Endometrial microvascular endothelial cells (primary cell): ENCODE results near the gene OLR1. TPM values are rescaled to one million over a fixed set of nuclear protein-coding genes. Genes with fewer than 3 reads are reported as not detected.
"Not testable (repeated sequence)": the region's sequence is repeated elsewhere in the genome, so short reads cannot be mapped to it uniquely, and the experiment has no call there.

Experiments used
- in situ Hi-C: cut with HindIII; loops from 2 replicates; pipeline ENCODE4 v1.10.0; 2017; ENCODE audit warnings: low sequenced_read_pairs, low pct_unique_long_range_greater_than_20kb; ENCODE audit errors: inconsistent ontology term
- total RNA-seq: library from RNA; depleted of rRNA; stranded (reverse); fragments of >200 nt; gene quantifications from one replicate; pipeline ENCODE4 v1.2.3, GENCODE V29; 2015; ENCODE audit errors: inconsistent ontology term

Gene OLR1
- total RNA-seq, 1 donor from 2014 or later: 1.5 TPM

DNA sequence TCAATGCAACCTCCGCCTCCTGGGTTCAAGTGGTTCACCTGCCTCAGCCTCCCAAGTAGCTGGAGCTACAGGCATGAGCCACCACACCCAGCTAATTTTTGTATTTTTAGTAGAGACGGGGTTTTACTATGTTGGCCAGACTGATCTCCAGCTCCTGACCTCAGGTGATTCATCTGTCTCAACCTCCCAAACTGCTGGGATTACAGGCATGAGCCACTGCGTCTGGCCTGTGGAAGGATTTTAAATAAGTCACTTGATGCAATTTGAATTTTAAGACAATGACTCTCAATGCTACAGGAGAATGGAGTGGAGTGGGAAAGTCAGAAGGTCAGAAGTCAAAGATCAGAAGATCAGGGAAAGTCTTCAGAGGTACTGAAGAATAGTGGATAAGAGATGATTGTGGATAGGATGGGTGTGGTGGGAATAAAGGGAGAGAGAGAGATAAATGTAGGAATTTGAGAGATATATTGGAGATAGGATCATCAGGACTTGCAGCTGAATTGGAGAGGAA, 22.3 kb upstream of the OLR1 start:
- in situ Hi-C loops: no loop called here

GRCh38 chr12:10191865-10192264, 19.9 kb upstream of the OLR1 start:
- in situ Hi-C loops: no loop called here

DNA sequence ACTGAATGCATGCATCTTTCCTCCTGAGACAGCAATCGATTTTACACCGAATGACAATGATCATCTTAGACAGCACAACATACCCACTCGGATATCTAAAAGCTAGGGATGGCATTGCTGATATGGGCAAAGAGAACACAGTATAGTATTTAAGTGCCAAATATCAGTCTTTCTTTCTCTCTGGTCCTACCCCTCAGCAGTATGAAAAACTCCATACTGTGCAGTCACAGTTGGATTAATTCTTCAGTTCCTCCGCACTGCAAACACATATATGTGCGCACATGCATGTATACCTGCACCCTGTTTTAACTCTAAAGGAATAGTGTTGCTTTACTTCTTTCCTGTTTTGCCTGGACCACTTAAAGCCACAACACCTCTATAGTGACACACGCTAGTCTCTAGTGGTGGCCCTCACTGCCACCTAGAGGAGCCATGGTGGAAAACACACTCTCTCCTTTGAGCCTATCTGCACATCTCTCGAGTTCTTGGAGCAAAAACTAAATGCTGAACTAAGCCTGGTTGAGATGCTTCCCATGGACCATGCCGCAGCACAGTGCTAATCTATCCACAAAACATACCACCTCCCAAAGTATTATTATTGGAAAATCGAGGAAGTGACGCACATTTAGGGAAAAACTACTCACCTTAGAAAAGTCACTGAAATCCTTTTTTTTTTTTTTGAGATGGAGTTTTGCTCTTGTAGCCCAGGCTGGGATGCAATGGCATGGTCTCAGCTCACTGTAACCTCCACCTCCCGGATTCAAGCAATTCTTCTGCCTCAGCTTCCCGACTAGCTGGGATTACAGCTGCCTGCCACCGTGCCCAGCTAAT, 18.8 kb upstream of the OLR1 start:
- in situ Hi-C loops: no loop called here

DNA sequence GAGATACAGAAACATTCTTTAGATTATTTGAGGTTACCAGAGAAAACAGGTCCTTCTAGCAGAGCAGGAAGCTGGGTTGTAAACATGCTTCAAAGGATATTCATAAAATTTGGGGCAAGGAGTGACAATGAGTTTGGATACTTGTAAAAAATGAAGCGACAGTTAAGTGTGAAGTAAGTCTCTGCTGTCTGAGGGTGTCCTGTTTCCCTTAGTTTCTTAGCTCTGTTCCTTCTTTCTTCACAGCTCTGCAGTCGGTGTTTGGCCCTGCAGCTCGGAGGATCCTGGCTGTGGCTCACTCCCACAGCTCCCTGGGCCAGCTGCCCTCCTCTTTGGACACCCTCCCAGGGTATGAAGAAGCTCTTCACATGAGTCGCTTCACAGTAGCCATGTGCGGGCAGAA, 17.7 kb upstream of the OLR1 start:
- in situ Hi-C loops: no loop called here

DNA sequence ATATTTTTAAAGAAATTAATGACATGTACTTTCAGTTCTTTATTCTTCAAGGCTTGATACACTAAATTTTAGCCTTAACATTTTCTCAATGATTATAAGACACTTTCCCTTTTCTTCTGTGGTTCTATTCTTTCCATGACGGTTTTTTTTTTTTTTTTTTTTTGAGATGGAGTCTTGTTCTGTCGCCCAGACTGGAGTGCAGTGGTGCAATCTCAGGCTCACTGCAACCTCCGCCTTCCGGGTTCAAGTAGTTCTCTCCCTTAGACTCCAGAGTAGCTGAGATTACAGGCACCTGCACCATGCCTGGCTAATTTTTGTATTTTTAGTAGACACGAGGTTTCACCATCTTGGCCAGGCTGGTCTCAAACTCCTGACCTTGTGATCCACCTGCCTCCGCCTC, 15.0 kb upstream of the OLR1 start:
- in situ Hi-C loops: not testable (repeated sequence)

- in situ Hi-C loops: no loop called here
Observed at GRCh38 chr12:10186299-10186698, 14.4 kb upstream of the OLR1 start.

DNA sequence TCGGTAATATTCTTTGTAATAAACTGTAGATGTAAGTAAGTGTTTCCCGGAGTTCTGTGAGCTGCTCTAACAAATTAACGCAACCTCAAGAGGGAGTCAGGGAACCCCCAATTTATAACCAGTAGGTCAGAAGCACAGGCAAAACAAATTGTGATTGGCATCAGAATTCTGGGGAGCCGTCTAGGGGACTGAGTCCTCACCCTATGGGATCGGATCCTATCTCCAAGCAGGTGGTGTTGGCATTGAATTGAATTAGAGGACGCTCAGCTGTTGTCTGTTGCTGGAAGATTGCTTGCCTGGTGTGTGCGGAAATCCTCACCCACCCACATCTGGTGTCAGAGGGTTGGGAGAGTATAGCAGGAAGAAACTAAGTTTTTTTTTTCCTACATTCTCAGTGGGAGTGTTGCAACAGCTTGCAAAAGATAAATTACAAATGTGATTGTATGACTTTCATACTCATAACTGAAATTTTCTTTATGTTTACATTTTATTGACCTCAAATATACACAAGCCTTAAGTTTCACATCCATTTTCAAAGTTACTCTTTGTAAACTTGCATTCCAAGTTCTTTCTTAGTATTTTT, 12.4 kb upstream of the OLR1 start:
- in situ Hi-C loops: no loop called here

DNA sequence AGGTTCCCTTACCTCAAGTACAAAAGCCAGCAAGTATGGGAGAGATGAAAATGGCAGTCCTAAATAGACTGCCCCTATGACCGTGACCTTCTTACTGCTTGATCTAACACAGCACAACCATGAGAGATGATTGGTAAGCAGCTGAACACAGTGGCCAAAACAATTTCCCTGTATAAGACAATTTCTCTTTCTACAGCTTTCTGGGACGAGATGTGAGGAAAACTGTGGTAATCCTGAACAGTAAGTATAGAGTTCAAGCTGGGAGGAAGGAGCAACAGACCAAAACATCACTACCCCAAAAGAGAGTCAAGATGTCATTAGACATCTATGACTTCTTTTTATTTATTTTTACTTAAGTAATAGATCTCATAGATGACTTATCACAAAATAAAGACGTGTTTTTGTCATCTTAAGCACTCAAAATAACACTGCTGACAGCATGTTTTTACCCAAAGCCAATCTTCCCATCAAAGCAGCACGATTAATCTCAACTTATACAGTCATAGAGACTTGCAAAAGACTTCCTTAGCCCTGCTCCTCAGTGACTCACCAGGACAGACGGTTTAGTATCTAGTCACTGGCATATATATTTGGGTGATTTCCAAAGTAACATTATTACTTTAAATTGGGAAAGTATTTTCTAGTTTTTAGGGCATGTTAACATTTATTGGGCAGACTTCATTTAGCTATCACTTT, 10.6 kb upstream of the OLR1 start:
- in situ Hi-C loops: no loop called here

- in situ Hi-C loops: no loop called here
Observed at GRCh38 chr12:10179776-10180181, 7.8 kb upstream of the OLR1 start.

DNA sequence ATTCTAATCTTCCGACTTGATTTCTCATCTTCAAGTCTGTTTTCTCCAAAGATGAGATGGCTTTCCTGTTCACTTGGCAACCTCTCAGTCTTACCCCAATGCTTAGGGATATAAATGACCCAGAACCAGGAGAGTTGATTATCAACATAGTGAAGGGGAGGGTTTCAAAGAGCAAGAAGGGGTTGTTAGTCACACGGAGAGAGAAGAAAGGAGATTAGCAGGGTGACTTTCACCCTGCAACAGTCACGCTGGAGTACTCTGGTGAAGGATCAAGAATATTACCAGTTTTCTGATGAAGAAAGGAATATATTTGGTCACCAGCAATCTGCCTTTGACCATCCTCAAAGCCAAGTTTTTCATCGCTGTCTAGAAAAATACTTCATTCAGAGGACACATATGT, 6.9 kb upstream of the OLR1 start, which contains the start of gene TMEM52B:
Gene TMEM52B, plus strand, starts transcription at position 212 of the 400 bp plus-strand sequence. CDS start 543 bp downstream, outside the sequence.
- in situ Hi-C loops: no loop called here

DNA sequence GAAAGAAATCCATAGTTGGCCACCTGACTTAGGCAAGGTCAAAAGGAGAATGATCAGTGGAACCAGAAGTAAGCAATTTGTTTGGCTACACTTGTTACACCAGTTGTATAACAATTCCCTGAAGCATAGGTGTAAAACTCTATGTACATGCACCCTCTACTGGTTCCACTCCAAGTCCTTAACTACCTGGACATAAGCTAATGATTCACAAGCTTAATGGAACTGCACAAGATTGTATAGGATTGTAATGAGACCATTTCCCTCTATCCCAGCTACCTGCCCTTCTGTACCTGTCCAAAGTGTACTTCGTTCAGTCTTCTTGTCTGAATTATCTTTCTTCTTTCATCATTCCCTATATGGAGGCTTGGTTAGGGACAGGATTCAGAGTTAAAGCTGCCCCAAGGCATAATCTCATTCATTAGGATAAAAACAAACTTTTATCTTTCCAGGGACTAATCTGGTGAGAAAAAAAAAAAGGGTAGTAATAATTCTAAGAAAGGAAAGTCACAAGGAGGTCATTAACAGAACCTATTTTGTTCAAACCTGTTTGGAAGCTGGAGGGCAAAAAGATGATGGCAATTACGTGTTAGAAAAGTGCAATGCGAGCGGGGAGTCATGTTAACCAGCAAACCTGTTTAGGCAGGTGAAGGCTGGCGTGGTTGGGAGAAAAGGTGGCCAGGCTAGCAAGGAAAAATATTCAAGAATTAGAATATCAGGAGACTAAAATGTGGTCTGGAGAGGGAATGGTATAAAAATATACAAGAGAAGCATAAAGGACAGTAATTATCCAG, 4.1 kb upstream of the OLR1 start:
- in situ Hi-C loops: no loop called here

- in situ Hi-C loops: loop anchor here (25.0 kb wide), 1 partner anchor 438 kb away; the partner anchor contains the start of gene CLECL1
Observed at GRCh38 chr12:10174986-10175614, 3.2 kb upstream of the OLR1 start.

DNA sequence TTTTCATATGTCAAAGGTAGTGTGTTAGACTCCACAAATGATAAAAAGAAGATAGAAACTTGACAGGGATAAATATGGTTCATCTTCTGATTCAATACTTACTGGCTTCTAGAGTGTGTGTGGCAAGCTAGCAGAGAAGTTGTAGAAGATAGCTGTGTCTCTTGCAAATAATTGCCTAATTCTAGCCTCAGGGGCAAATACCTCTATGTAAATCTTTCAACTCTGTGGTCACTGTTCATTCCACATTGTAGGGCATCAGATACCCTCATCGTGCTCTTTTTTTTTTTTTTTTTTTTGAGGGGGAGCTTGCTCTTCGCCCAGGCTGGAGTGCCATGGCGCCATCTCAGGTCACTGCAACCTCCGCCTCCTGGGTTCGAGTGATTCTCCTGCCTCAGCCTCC, 1.7 kb downstream of the OLR1 start:
- in situ Hi-C loops: loop anchor here (25.0 kb wide), 1 partner anchor 433 kb away; the partner anchor contains the start of gene CLECL1

- in situ Hi-C loops: loop anchor here (25.0 kb wide), 1 partner anchor 432 kb away; the partner anchor contains the start of gene CLECL1
Observed at GRCh38 chr12:10169104-10169503, 2.8 kb downstream of the OLR1 start.

DNA sequence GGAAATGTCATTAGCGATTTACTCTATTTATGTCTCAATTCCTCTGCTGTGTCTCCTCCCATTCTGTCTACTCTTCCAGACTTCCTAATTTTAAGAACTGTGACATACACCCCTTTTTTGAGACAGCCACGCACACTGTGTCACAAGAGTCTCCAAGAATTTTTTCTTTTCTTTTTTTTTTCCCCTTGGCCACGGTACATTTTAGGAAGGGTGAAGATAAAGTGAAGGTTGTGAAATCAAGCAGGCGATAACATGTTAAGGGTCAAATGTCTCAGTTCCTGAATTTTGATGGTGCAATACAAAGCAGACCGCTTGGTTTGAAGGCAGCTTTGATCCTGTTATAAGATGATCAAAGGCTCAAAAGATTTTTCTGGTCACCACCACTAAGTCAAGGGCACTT, 4.3 kb downstream of the OLR1 start:
- in situ Hi-C loops: loop anchor here (25.0 kb wide), 1 partner anchor 430 kb away; the partner anchor contains the start of gene CLECL1

GRCh38 chr12:10165421-10165820, 6.5 kb downstream of the OLR1 start:
- in situ Hi-C loops: loop anchor here (25.0 kb wide), 1 partner anchor 428 kb away; the partner anchor contains the start of gene CLECL1

DNA sequence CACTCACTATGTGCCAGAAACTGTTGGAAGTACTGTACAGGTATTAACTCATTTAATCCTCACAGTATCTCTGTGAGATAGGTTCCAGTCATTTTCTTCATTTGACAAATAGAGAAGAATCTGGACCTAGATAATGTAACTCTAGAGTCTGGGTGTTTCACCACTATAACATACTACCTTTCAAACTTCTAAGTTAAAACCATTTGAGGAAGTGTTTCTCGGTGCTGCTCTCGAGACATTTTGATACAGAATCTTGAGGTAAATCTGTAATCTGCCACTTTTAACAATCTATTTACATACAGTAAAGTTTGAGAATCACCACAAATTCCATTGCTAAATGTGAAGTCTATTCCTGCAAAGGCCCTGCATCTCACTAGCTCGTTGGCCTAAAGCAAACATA, 8.8 kb downstream of the OLR1 start:
- in situ Hi-C loops: loop anchor here (25.0 kb wide), 1 partner anchor 426 kb away; the partner anchor contains the start of gene CLECL1
